HepG2 (cell line): Measurements from ENCODE around the gene OPRM1. TPM values are rescaled to one million over a fixed set of nuclear protein-coding genes. Genes with fewer than 3 reads are reported as not detected.
A peak's percentile ranks its signal among the peaks of the same experiment; 100 is the strongest.

Experiments
- ATAC-seq: fragments of 200-7000 bp; cut with Tn5 transposase; 3 replicates; pipeline ENCODE4 v1.9.1; 2020; ENCODE audit warnings: mild to moderate bottlenecking, moderate library complexity
- BruUV-seq: library from RNA; stranded (reverse); fragments of 400-500 nt; replicated peaks from 2 replicates; lab custom pipeline; 2021; lab: Mats Ljungman, UMichigan
- CTCF ChIA-PET: fragments of 300-600 bp; formaldehyde crosslinking; extraction: SDS; loops from one replicate; lab custom pipeline; 2021; ENCODE audit warnings: low total read pairs, inconsistent platforms, low intra/inter-chr PET ratio; lab: Yijun Ruan, JAX
- POLR2A ChIA-PET: fragments of 350-600 bp; sonication (Branson Sonifier 250); formaldehyde crosslinking; loops from one replicate; lab custom pipeline; 2020; ENCODE audit warnings: antibody characterized with exemption, inconsistent platforms; lab: Yijun Ruan, JAX
- DNase-seq: peaks from one replicate; pipeline ENCODE4 v3.0.0-alpha.2; 2015; ENCODE audit warnings: low spot score
- FAIRE-seq: peaks from 3 replicates; lab custom pipeline; 2011; peaks lifted over from hg19 to GRCh38; lab: Jason Lieb, UNC
- H2AFZ ChIP-seq: one replicate; pipeline ENCODE4 v1.6.1; 2011; ENCODE audit warnings: low read length, inconsistent platforms
- H3K27ac ChIP-seq: fragments of 300-600 bp; 3 replicates; pipeline ENCODE4 v1.8.0; 2011; ENCODE audit warnings: mixed run types, mild to moderate bottlenecking, mixed read lengths, low read length, inconsistent platforms; ENCODE audit not compliant: insufficient read depth; ENCODE audit errors: extremely low read length
- H3K27me3 ChIP-seq, 2 experiments: fragments of 200-600 bp in 1 of 2; 2 replicates in 1 of 2; 3 replicates in 1 of 2; pipeline versions ENCODE4 v1.6.0 to v1.8.0; 2011; ENCODE audit warnings: low read length in 2 of 2, mild to moderate bottlenecking in 2 of 2, moderate library complexity in 2 of 2, inconsistent platforms in 1 of 2; ENCODE audit not compliant: insufficient read depth in 2 of 2, control insufficient read depth in 1 of 2
- H3K36me3 ChIP-seq, 2 experiments: fragments of 200-600 bp in 1 of 2; replicated peaks in 1 of 2; 2 replicates in 1 of 2; 3 replicates in 1 of 2; pipeline versions ENCODE4 v1.5.1 to v1.8.0; 2011; ENCODE audit warnings: low read length in 2 of 2, inconsistent platforms in 1 of 2; ENCODE audit not compliant: insufficient read depth in 2 of 2, control insufficient read depth in 1 of 2
- H3K4me1 ChIP-seq: 2 replicates; pipeline ENCODE4 v1.5.1; 2012; ENCODE audit warnings: low read length, inconsistent platforms; ENCODE audit not compliant: insufficient read depth
- H3K4me2 ChIP-seq: 2 replicates; pipeline ENCODE4 v1.6.0; 2011; ENCODE audit warnings: low read depth, low read length, inconsistent platforms
- H3K4me3 ChIP-seq, 3 experiments: fragments of 200-600 bp in 1 of 3; sonication (generic), shearing (Covaris generic) in 1 of 3; replicated peaks in 1 of 3; 2 replicates each; pipeline ENCODE4 v1.5.1; 2011 to 2016; ENCODE audit warnings: low read length in 3 of 3, inconsistent platforms in 2 of 3, low read depth in 2 of 3, mild to moderate bottlenecking in 2 of 3, control low read depth in 1 of 3, mixed read lengths in 1 of 3; ENCODE audit not compliant: insufficient read depth in 1 of 3
- H3K79me2 ChIP-seq: one replicate; pipeline ENCODE4 v1.6.1; 2011; ENCODE audit warnings: low read length, inconsistent platforms; ENCODE audit not compliant: insufficient read depth
- H3K9ac ChIP-seq: 2 replicates; pipeline ENCODE4 v1.6.0; 2011; ENCODE audit warnings: mild to moderate bottlenecking, low read depth, low read length, inconsistent platforms; ENCODE audit not compliant: insufficient read depth
- H3K9me3 ChIP-seq: 2 replicates; pipeline ENCODE4 v1.5.1; 2012; ENCODE audit warnings: mild to moderate bottlenecking, low read length
- H4K20me1 ChIP-seq: 2 replicates; pipeline ENCODE4 v1.6.0; 2011; ENCODE audit warnings: inconsistent platforms, mild to moderate bottlenecking, low read length, moderate library complexity; ENCODE audit not compliant: insufficient read depth
- CTCF ChIP-seq: sonication (generic); formaldehyde crosslinking; IDR thresholded peaks from 2 replicates; pipeline ENCODE4 v1.5.0; 2020; ENCODE audit warnings: mild to moderate bottlenecking, missing genetic modification reagents, moderate library complexity
- E2F5 ChIP-seq: sonication (generic); formaldehyde crosslinking; conservative IDR thresholded peaks from 2 replicates; pipeline ENCODE4 v1.4.0; 2020; ENCODE audit warnings: missing genetic modification reagents
- IKZF5 ChIP-seq: IDR thresholded peaks from 2 replicates; pipeline ENCODE4 v1.6.1; 2018; ENCODE audit warnings: missing genetic modification reagents, mild to moderate bottlenecking, missing compliant biosample characterization
- ZBTB40 ChIP-seq, 2 experiments: fragments of 450-650 bp in 1 of 2; sonication (generic) in 1 of 2; formaldehyde crosslinking in 1 of 2; IDR thresholded peaks; 2 replicates each; pipeline versions ENCODE4 v1.6.1 to v1.8.0; 2016 to 2022; ENCODE audit warnings: antibody characterized with exemption in 1 of 2, mild to moderate bottlenecking in 1 of 2, missing genetic modification reagents in 1 of 2
- WGBS: methylation state at CpG from one replicate; pipeline ENCODE4 v1.1.6; 2017; ENCODE audit warnings: low lambda C conversion rate; 5-methylcytosine and 5-hydroxymethylcytosine counted together
- in situ Hi-C: cut with HindIII; loops from 2 replicates; pipeline ENCODE4 v1.10.0; 2017; ENCODE audit warnings: low pct_unique_long_range_greater_than_20kb; ENCODE audit not compliant: extremely low pct_ligation_motif_present
- intact Hi-C: fragments of 100-400 bp; cut with micrococcal nuclease; formaldehyde crosslinking; loops from one replicate; pipeline ENCODE4 v1.10.0; 2022; ENCODE audit not compliant: unreplicated experiment
- polyA plus RNA-seq, 8 experiments: library from polyadenylated mRNA; depleted of rRNA in 3 of 8; stranded (reverse) in 7 of 8; unstranded in 1 of 8; fragments of >200 nt; fragmentation: Illumina TruSeq in 4 of 8; extraction: Trizol in 4 of 8; gene quantifications; 2 replicates each; pipeline versions ENCODE4 v1.2.1 to v1.2.3, GENCODE V29; 2011 to 2016; ENCODE audit warnings: low read depth in 4 of 8, missing spikeins in 1 of 8, mixed read lengths in 1 of 8; ENCODE audit not compliant: insufficient read depth in 1 of 8
- total RNA-seq, 5 experiments: library from RNA; depleted of rRNA; stranded (reverse); fragments of >200 nt; fragmentation: Illumina TruSeq; extraction: Trizol; gene quantifications; 2 replicates each; pipeline ENCODE4 v1.2.3, GENCODE V29; 2016; ENCODE audit warnings: low read depth in 1 of 5

The OPRM1 gene
- total and polyA plus RNA-seq, 2 of the 13 experiments (the other 11 are each of a cell fraction or from before 2014, with no cell fraction given): not detected

GRCh38 chr6:154095571-154095970 is 56.5 kb downstream of the OPRM1 start (continued):
- no peak for TF ChIP-seq CTCF

GRCh38 chr6:154096316-154096715 is 57.3 kb downstream of the OPRM1 start:
- FAIRE-seq: no peak
- no peak for DNase-seq
- no peaks in the 10 kb centered on the region for H3K4me1 ChIP-seq
- H3K36me3 ChIP-seq: no peaks in the 10 kb centered on the region
- no peak overlapping the region for H2AFZ ChIP-seq
- WGBS: 28% methylated on average over 7 of the region's 7 CpGs
- no peaks in the 10 kb centered on the region for H4K20me1 ChIP-seq
- no peak overlapping the region for H3K4me3 ChIP-seq
- no TSS peak for BruUV-seq
- CTCF ChIA-PET: no interaction called here
- H3K79me2 ChIP-seq: no peaks in the 10 kb centered on the region
- no peak for ATAC-seq
- intact Hi-C loops (no loop called here), in situ Hi-C loops (no loop called here)
- no peak overlapping the region for H3K27ac ChIP-seq
- TF ChIP-seq ZBTB40 (IDR thresholded peaks at IDR 0.05) (peak; percentile 97), ZBTB40 (CRISPR knock-in tag; IDR thresholded peaks at IDR 0.05) (no peak), IKZF5 (CRISPR knock-in tag) (no peak), E2F5 (CRISPR knock-in tag) (no peak)
- H3K9me3 ChIP-seq: no peaks in the 10 kb centered on the region
- no peak overlapping the region for H3K4me2 ChIP-seq
- POLR2A ChIA-PET: no interaction called here
- H3K27me3 ChIP-seq: no peaks in the 10 kb centered on the region
- no peak overlapping the region for H3K9ac ChIP-seq
